Uterus (tissue), 2 donors: ENCODE results near the gene PCGF2.

Experiments used
- CTCF ChIP-seq, 4 experiments: fragments of 200-600 bp in 2 of 4; fragments of 450-650 bp in 2 of 4; sonication (generic) in 2 of 4; IDR thresholded peaks; one replicate each; pipeline ENCODE4 v1.5.1; 2016 to 2019; ENCODE audit warnings: antibody characterized with exemption in 4 of 4, mild to moderate bottlenecking in 2 of 4, moderate library complexity in 1 of 4
- POLR2A ChIP-seq, 2 donors: fragments of 450-650 bp; IDR thresholded peaks; one replicate each; pipeline ENCODE4 v1.6.1; 2016; ENCODE audit warnings: antibody characterized with exemption in 2 of 2, mild to moderate bottlenecking in 1 of 2, moderate library complexity in 1 of 2

DNA sequence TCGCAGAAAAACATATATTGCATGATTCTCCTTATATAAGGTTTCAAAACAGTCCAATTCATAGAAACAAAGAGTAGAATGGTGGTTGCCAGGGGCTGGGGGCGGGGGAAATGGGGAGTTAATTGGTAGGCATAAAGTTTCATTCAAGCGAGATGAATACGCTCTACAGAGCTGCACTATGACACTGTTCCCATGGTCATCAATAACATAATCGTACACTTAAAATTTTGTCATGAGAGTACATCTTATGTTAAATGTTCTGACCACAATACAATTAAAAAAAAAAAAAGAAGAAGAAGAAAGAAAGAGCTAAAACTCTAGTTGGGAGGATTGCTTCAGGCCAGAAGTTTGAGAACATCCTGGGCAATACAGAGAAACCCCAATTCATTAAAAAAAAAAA lies 46.1 kb upstream of the PCGF2 start:
- TF ChIP-seq POLR2A (IDR thresholded peaks at IDR 0.05) (no peak), CTCF (IDR thresholded peaks at IDR 0.05) (no peak)
